NCI-H2227 treated with DMSO at 0.1 percent for 48 hours (cell line): ENCODE results near the gene L3MBTL4.
"Not testable (repeated sequence)": the region's sequence is repeated elsewhere in the genome, so short reads cannot be mapped to it uniquely, and the experiment has no call there.

Experiments
- DNase-seq: peaks from one replicate; lab custom pipeline; 2025; lab: John Stamatoyannopoulos, UW

Gene L3MBTL4

DNA sequence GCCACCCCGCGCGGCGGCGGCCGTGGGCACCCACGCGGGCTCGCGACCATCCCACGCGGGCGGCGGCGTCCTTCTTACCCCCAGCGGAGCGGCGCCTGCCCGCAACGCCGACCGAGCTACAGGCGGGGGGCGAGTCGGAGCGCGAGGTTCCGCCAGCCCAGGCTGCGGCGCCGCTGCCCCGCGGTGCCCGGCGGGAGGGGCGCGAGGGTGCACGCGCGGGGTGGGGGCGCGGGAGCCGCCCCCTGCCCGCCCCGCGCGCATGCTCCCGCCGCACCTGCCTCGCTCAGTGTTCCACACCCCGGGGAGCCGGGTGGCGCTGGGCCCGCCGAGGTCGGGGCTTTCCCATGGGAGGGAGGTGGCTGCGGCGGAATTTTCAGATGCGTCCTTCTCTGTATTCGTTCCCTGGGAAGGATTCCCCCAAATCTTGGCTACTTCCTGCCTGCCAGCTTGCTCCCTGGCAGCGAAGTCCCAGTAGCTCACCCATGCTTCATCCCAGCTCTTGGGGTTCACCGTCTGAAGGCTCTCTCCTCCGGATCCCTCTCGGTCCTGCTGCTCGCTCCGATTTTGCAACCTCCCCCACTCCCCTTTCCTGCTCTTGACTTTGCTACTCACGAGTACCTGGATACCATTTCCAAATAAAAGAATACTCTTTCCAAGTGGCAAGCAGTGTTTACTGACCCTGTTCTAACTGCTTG lies at the start of gene L3MBTL4:
L3MBTL4 (minus strand) TSS at position 189 of the 695 bp plus-strand sequence. CDS start 103,286 bp downstream, outside the sequence.
- DNase-seq: no peak

DNA sequence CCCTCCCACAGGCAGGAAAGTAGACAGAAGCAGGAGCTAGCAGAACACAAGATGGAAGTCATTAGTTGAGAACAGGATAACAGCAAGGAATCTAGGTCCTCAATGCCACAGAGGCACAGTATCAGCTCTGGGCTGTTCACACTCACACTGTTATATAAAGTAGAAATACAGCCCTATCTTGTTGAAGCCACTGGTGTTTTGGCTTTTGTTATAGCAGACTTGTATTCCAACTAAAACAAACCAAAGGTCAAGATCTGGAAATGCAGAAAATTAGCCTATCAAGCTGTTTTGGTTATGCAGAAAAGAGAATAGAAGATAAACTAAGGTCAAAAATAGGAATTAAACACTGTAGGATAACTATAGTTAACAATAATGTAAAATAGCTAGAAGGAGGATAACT lies 37.5 kb upstream of the L3MBTL4 start:
- no peak for DNase-seq

GRCh38 chr18:6449213-6449612 lies 34.5 kb upstream of the L3MBTL4 start:
- DNase-seq: no peak

- DNase-seq: no peak
These were observed 29.9 kb upstream of the L3MBTL4 start for GRCh38 chr18:6444466-6445228.

GRCh38 chr18:6441200-6441599 lies 26.5 kb upstream of the L3MBTL4 start:
- no peak for DNase-seq

- DNase-seq: no peak
These were observed 23.5 kb upstream of the L3MBTL4 start for GRCh38 chr18:6437937-6438818.

GRCh38 chr18:6435731-6436130 lies 21.0 kb upstream of the L3MBTL4 start:
- no peak for DNase-seq

DNA sequence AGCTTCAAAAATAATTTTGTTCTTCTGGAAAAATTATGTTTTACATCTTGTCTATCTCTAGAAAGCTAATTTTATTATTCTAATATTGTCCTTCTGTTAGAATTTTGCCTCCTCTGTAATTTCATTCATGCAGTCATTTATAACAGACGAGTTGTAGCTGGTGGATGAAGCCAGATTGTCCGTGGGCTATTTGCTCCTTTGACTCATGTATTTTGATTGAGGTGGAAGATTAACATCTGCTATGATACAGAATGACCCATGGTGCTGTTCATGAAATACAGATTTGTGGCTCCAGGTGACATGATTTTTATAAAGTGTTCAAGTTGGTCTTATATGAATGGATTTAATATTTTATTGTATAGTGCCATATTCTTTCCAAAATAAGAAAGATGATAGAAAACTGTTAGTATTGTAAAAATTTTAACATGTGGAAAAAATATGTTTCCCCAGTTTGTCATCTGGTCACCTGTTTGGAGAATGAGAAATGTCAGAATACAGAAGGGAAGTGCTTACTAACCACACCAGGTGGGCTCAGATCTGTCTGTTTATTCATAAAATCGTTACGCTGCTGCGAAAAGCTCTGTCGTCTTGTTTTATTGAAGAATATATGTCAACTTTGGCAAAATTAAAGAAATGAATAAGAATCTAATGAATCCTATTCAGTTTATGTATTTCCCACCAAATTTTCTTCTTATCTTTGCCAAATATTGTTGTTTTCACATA lies 20.4 kb upstream of the L3MBTL4 start:
- DNase-seq: no peak

GRCh38 chr18:6434481-6434880 lies 19.8 kb upstream of the L3MBTL4 start:
- no peak for DNase-seq

DNA sequence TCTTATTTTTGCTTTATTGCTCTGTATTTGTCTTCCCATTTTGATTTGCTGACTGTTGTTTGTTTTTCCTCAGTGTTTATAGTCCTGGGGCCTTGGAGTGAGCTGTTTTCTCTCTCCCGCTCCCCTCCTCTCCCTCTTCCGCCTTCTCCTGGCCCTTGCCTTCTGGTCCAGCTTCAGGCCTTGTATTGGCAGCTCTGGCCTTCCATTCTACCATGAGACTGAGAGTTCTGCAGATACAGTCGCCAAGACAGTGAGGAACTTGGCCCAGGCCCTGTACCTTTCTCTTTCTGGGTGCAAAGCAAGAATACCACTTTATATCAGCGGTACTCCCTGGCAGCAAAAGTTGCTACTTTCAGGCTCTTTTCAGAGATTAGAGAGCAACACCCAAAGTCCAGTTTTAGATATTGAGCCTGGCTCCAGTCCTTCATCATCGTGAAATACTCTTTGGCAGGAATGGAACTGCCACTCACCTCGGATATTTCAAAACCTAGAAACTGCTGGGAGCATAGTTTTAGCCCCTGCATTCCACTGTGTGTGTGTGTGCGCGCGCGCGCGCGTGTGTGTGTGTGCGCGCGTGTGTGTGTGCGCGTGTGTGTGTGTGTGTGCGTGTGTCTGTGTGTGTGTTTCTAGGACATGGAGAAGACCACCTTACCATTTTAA lies 17.1 kb upstream of the L3MBTL4 start:
- DNase-seq: no peak

DNA sequence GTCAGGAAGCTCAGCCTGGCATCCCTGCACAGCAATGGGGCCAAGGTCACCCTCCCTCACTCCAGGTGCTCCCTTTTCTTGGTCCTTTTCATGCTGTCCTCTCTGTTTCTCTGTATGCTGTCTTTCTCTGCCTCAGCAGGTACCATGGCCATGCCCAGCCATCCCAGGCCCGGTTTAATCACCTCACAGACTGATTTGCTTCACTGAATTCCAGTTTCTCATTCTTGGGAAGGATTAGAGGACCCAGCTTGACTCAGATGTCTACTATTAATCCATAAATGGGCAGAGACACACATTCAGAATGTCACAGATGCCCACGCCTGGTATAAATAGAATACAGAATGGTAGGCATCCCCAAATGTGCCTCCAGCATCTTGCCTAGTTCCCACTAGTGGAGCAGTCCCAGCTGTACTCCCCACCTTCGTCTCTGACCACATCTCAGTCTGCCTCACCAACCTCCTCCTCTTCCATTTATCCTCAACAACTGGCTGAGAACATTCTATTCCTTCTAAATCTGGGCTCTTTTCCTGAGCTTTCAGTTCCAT lies 14.2 kb upstream of the L3MBTL4 start:
- DNase-seq: no peak

DNA sequence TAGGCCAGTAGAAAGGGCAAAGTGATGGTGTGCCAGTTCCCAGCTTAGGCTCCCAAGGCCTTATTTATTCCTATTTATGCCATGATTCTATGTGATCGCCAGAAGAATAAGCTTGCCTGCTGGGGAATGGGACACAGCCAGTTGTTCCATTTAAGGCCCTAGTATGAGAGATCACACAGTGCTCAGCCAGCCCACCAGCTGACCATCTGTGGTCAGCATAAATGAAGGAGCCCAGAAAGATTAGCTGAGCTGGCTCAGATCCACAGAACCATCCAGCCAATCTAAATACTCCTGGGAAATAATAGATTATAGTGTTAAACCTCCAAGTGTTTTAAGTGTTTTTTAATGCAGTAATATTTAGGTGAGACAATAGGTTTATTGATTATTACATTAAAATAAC lies 12.6 kb upstream of the L3MBTL4 start:
- no peak for DNase-seq

- DNase-seq: no peak
These were observed 8.6 kb upstream of the L3MBTL4 start for GRCh38 chr18:6423289-6423688.

- DNase-seq: no peak
These were observed 491 bp downstream of the L3MBTL4 start for GRCh38 chr18:6414118-6414722.

GRCh38 chr18:6413579-6414117 lies 1.1 kb downstream of the L3MBTL4 start:
- no peak for DNase-seq

DNA sequence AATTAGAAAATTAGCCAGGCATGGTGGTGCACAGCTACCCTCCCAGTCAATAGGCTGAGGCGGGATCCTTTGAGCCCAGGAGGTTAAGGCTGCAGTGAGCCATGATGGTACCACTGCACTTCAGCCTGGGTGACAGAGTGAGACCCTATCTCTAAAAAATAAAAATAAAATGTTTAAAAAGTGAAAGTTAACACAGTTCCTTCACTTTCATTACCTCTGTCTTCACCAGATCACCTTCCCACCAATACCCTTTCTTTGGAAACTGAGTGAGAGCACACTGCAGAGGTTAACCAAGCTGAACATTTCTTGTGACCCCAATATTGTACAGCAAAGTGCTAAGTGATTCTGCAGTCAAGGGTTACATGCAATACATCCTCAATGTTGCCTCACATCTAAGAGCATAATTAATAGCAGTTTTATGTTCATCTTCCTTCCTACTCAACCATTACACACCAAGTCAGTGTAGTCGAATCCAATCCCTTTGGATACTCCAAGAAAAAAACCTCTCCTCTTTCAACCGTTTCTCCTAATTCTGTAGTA lies 1.7 kb downstream of the L3MBTL4 start:
- DNase-seq: no peak

DNA sequence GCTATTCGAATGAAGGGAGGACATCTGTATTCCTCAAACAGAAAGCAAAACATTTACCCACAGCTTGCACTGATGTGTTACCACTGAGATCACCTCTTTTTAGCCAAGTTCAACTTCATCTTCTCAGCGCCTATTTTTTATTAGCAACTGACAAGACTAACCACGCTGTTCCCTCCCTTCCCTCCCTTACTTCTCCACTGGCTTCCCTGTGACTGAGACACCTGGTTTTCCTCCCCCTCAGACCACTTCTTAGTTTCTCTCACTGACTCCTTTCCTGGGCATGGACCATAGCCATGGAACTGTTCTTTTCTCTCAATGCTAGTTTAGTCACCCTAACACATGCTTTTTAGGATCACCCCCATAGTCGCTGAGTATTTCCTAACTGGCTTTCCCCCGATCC lies 3.3 kb downstream of the L3MBTL4 start:
- DNase-seq: no peak

DNA sequence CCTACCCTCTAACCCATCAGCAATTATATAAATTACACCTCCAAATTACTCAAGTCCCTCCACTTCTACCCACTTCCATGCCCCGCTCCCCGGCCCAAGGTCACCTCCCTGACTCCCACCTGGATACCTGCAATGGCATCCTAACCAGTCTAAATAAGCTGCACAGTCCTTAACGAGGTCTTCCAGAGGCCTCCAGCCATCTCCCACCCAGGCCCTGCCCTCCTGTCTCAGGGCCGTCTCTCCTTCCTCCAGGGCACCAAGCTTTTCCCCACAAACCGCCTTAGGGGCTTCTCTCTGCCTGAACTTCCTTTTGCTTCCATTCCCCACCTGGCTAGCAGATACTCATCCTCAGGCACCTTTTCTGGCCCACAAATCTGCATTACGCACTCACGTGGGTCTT lies 4.8 kb downstream of the L3MBTL4 start:
- no peak for DNase-seq

DNA sequence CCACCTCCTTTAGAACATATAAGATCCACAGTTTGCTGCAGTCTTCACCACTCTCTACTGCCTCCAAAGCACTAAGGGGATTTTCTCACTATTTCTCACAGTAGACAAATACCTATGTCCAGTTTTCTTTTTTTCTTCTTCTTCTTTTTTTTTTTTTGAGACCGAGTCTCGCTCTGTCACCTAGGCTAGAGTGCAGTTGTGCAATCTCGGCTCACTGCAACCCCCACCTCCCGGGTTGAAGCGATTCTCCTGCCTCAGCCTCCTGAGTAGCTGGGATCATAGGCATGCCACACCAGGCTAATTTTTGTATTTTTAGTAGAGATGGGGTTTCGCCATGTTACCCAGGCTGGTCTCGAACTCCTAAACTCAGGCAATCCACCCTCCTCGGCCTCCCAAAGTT lies 6.2 kb downstream of the L3MBTL4 start:
- DNase-seq: not testable (repeated sequence)

DNA sequence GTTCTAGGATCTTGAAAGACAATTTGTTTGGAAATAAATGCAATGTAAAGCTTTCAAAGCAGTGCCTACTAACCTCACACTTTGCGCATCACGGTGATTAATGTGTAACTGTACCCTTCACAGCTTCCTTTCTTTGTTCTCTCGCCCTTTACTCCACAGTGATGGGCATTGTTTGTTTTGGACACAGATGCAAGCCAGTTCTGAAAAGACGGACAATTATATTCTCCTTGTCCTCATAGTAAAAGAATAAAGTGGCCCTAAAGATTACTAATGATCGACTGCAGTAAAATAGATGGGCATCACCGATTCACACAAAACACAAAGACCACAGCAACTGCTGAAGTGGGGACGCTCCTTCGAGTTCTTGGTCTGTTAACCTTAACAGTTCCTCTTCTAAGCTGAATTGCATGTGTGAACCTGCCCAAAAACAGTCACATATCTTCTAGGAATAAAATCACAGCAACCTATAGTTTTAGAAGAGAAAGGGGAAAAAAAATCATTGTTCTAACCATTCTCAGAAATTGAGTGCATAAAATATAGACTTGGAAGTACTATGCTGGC lies 7.7 kb downstream of the L3MBTL4 start:
- no peak for DNase-seq
